HG03025 (cell line): Measurements from ENCODE around the gene CDIP1.
A peak's percentile ranks its signal among the peaks of the same experiment; 100 is the strongest.

Experiments used
- ATAC-seq: cut with Tn5 transposase; IDR thresholded peaks from one replicate; pipeline ENCODE4 v1.9.1; 2021; ENCODE audit warnings: mild to moderate bottlenecking, moderate library complexity; ENCODE audit not compliant: unreplicated experiment, low FRiP score

Gene CDIP1

DNA sequence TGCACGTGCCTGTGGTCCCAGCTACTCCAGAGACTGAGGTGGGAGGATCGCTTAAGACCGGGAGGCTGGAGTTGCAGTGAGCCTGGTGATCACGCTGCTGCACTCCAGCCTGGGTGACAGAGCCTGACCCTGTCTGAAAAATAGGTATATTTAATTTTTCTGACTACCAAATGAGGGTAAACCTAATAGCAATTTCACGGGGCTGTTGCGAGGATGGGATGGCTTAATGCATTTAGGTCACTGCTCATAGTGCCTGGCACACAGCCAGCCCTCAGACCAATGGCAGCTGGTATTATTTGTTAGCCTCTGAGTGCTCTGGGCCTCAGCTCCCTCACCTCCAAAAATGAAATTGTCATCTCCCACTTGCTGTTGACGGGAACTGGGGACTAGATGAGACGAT, 5.9 kb upstream of the CDIP1 start:
- ATAC-seq, result no peak

DNA sequence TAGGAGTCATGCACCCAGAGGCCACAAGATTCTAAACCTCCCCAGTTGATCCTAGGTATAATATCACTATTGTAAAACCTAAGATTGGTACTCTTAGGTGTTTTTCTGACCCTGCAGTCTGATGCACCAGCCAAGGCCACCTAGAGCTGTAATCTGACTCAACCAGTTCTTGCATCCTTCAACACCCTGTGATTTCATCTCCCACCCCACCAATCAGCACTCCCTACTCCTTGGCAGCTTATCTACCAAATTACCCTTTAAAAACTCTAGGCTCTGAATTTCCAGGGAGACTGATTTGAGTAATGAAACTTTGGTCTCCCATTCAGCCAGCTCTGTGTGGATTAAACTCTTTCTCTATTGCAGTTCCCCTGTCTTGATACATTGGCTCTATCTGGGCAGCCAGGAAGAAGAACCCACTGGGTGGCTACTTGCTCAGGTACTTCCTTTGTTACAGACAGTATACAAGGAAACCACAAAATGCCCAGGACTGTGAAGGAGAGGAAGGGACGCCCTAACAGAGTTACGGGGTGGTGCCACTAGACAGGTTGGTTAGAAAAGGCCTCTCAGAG, 1.2 kb upstream of the CDIP1 start:
- no peak for ATAC-seq

DNA sequence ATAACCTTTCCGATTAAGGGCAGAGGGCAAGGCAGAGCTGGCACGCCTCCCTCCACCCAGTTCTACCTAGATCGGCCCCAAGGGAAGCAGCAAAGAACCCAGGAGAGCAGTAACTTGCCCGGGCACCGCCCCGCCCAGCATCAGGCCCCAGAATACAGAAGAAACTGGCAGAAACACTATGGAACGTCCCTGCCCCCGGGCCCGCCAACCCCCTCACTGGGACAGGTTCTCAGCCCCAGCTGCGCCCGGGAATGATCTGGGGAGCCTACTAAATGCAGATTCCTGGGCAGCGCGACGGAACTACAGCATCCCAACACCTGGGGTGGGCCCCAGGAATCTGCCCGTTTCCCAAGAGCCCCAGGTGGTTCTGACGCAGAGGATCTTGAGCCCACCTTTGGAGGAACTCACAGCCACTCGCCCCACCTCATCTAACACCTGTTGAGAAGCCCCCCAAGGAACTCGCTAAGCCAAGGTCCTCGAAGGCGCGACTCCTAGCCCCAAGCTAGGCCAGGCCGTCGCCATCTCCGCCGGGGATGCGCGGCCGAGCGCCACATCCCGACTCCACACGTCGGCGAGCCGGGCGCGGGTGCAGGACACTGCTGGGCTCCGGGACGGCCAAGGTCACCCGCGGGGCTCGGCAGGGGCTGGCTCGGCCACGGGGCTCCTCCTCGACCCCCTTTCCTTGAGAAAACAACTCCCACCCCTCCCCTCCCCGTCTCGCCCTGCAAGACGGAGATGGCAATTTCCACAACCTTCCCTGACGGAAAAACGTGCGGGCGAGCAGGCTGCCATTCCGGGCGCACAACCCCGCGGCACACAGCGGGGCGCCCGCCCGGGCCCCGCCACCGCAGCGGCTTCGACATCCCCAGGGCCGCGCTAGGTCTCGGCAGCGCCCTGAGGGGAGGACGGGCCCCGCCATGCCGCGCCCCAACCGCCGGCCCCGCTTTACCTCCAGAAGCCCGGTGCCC, 913 bp downstream of the CDIP1 start:
- ATAC-seq, result peak; percentile 9

DNA sequence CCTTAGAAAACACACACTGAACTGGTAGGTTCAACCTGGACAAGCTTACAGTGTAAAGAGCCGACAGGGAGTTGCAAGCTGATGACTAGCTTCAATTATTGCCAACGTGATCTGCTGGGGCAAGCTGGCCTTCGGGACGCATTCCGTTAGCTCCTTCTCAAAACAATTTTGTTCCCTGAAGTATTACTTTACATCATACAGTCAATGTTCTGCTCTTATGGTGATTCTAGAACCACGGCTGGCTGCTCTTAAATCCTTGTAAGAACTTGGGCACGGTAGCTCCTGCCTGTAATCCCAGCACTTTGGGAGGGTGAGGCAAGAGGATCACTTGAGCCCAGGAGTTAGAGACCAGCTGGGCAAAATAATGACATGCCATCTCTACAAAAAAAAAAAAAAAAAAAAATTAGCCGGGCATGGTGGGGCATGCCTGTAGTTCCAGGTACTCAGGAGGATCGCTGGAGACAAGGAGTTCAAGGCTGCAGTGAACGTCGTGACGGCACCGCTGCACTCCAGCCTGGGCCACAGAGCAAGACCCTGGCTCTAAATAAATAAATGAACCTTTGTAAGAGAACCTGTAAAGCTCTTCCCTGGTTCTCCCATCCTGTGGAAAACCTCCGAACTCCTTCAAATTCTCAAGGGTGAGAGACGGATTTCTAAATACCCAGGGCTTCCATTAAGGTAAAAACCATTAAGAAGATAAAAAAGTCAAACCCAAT, 2.0 kb downstream of the CDIP1 start:
- no peak for ATAC-seq

DNA sequence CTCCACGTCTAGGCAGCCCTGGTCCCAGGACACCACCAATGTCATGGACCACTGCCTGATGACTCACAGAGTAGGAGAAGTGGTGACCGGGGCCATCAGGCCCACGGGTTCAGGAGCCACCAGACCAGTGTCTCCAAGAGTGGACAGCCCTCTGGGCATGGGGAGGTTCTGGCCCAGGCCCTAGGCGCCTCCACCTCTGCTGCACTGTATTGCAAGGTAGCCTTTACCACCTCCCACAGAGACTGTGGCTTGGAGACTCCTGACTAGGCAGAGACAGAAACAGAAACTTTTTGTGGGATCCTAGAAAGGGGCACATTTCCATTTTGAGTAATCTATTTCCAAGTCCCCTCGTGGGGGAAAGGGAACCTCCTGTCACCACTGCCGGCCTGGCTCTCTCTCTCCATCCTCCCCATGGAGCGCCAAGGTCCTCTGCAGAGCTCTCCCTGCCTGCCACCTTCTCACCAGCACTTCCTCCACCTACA, 2.9 kb downstream of the CDIP1 start:
- no peak for ATAC-seq

DNA sequence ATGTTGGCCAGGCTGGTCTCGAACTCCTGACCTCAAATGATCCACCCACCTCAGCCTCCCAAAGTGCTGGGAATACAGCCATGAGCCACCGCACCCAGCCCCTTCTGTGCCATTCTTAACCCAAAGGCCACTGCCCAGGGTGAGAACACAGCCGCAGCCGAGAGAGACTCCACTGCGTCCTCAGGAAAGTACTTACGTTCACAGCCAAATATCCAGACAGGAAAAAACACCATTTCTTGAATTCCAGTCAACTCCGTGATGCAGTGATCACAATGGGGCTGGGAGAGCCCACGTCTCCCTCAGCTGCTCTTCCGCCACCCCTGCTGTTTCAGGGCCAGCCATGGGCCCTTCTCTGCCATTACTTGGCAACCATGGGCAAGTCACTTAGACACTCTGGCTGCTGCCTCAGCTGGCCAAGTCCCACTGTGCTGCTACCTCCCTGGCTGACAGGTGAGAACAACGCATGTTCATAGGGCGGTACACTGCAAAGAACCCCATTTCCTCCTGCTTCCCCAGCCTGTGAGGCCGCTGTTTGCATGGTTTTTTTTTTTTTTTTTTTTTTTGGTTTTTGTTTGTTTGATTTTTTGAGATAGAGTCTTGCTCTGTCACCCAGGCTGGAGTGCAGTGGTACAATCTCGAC, 4.3 kb downstream of the CDIP1 start:
- no peak for ATAC-seq

DNA sequence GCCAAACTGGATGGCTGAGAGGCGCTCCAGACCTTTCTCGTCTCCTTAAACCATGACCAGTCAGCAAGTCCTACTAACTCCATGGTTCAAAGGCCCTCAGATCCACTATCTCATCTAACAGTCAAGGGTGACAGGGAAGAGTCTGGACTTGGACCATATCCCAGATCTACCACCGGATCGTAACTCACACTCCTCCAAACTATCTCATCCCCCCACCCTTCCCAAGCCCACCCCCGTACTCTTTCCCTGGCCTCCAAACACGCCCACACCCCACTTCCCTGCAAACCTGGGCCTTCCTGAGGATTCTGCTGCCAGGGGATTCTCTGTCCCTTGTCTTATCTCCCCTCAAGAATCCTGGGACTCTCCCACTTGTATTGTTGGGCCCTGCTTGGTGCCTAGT, 5.1 kb downstream of the CDIP1 start:
- ATAC-seq, result no peak

DNA sequence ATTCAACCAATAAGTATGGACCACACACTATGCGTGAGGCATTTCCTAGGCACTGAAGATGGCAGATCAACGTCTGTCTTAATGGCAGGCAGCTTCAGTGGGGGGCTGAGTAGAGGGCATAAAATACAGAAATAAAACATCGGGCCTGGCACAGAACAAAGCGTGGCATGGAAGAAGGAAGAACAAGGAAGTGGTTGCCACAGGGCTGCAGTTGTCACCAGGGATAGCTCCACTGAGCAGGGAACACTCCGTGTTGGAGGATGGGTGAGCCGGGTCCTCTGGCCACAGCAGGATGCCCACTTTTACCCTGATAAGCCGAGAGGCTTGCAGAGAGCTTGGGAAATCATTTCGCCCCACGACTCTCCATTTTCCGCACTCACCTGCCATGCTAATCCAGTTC, 6.3 kb downstream of the CDIP1 start:
- ATAC-seq, result no peak

DNA sequence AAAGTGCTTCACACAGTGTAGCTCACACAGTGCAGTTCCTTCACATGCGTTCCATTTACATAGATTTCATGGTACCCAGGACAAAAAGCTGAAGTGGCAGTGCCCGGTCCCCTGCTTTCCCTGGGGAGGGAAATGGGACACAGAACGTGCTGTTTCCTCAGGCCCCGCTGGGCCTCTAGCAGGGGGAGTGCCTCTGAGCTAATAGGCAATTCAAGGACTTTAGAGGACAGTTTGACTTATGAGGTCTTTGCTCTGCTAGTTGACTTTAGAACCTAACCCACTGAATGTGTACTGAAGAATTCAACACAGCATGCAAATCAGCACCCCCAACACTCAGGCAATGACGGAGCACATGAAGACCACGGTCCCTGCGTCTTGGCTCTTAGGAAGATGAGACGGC, 6.8 kb downstream of the CDIP1 start:
- no peak for ATAC-seq

DNA sequence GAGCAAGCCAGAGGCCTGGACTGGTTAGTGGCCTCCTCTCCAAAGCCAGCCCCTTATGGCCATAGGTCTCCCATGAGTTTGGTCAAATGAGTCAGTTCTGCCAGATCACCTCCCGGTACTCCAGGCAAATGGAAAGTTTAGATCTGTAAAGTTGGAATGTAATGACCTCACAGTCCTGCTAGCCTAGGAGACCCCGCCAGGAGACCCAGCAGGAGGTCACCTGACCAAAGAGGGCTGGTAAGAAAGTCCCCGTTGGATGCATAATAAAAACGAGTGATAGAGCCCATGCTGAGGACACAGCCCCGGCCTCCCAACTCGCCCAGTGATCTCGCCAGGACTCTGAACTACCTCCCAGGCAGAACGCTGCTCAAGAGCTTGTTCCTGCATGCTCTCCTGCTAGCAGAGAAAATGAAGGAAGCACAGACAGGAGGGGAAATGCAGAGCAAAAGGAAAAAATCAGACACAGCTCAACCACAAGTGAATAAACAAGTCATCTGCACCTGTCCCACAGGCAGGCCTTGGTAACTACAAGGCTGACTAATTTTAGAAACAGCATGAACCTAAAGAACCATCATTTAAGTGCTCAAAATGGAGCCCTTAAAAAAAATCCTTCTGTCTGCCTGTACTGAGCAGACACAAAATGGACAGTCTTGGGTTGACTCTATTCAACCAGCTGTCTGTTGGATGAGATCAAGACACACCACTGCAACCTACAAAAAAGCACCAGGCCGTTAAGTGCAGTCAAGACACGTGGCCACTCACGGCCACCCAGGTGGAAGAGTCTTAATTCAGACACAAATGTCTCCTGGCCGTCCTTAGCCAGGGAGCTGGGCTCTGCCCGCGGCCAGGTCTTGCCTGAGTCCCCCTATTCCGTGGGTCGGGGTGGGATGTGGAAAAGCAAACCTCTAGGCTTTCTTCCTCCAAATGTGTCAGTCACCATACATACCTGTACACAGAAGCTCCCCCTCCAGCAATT, 9.2 kb downstream of the CDIP1 start:
- ATAC-seq, result no peak

DNA sequence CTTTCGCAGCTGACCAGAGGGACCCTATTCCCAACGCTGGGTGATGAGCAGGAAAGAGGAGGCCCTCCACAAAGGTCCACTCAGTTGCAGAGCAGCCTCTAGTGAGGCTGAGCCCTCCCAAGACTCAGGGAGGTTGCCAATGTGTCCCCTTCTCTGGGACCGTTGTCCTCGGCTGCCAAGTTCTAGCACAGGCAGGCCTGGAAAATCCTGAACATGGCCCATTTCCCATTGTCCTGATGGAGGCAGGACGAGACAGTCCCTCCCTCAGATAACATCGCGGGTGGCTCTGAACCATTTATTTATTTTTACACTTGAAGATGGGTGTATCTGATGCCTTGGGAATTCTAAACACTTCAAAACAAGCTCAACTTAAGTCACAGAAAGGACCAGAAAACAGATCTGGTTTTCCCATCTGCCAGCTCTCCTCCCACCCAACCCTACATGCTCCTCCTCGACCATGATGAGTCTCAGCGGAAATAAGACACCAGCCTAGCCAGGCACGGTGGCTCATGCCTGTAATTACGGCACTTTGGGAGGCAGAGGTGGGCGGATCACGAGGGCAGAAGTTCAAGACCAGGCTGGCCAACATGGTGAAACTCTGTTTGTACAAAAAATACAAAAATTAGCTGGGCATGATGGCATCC, 12.8 kb downstream of the CDIP1 start:
- ATAC-seq, result no peak

DNA sequence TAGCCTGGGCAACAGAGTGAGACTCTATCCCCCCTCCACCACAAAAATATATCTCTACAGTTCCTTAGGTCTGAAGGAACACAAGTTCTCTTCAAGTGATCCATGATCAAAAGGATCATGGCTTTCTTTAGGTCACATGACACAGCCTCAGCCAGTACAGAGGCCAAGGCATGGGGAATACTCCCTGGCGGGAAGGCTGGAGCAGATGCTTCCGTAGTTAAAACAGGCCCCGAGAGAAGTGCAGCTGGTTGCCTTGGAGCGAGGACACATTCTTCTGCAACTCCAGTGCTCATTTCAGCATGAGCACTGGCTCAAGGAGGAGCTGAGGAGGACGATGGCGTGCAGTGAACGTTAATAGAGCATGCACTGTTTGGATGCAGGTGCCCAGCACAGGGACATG, 13.5 kb downstream of the CDIP1 start:
- no peak for ATAC-seq

DNA sequence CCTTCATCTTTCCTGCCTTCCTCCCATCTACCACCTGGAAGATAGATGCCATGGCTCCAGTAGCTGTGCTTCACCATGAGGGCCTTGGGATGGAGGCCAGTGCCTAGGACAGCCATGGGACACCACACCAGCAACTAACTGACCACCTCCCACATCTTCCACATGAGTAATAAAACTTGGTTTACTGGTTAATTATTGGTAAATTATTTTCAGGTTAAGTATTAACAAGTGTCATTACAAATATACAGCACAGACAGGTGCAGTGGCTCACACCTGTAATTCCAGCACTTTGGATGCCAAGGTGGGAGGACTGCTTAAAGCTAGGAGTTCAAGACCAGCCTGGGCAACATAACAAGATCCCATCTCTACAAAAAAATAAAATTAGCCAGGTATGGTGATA, 14.0 kb downstream of the CDIP1 start:
- no peak for ATAC-seq

DNA sequence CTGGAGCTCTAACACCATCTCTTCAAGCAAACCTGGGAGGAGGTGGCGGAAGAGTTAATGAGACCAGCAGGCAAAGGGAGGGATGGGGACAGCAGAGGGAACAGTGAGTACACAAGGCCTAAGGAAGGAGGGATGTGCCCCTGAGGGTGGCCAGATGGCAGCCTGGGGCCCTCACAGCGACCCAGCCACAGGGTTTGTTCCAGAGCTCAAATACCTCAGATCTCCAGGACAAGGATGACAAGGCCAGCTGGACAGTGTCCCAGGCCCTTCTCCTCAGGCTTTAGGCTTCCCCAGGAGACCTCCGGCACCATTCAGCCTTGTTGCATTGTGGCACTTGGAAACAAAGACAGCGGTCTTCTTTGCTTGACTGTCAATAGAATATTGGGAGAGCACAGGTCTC, 14.9 kb downstream of the CDIP1 start:
- no peak for ATAC-seq

DNA sequence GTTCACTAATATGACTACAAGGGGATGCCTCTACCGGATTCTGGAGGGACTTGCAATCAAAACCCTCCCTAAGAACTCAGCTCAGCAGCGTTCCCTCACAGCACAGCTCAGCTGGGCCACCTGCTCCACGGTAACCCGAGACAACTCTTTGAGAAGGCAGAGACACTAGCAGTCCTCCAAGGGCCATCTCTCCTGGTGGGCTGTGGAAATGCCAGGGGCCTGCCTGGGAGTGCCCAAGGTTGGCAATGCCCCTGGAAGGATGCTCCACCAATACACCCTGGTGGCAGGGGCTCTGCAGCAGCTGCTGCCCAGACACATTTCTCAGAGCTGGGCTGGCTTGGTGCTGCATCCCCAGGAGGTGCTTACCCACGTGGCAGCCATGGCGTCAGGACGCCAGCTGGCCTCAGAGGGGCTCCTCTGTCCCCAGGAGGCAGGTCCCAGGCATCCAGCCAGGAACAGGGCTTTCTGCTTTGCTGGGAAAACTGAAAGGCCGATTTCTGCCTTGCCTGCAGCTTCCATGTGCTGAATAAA, 16.5 kb downstream of the CDIP1 start:
- ATAC-seq, result no peak

DNA sequence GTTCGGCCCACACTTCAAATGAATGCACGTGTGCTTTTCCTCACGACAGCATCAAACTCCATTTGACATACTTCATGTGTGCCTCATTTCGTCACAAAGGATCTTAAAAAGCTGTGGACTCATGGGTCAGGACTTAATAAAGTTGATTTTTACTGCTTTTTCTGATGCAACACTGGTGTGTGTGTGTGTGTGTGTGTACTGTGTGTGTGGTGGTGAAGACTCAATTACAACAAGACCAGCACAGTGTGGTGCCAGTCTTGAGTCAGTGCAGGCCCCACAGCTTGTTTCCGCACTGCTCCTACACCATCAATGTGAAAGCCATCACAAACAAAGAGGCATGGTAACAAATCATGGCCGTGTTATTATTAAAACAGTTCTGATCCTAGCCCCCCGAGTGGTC, 17.7 kb downstream of the CDIP1 start:
- no peak for ATAC-seq

DNA sequence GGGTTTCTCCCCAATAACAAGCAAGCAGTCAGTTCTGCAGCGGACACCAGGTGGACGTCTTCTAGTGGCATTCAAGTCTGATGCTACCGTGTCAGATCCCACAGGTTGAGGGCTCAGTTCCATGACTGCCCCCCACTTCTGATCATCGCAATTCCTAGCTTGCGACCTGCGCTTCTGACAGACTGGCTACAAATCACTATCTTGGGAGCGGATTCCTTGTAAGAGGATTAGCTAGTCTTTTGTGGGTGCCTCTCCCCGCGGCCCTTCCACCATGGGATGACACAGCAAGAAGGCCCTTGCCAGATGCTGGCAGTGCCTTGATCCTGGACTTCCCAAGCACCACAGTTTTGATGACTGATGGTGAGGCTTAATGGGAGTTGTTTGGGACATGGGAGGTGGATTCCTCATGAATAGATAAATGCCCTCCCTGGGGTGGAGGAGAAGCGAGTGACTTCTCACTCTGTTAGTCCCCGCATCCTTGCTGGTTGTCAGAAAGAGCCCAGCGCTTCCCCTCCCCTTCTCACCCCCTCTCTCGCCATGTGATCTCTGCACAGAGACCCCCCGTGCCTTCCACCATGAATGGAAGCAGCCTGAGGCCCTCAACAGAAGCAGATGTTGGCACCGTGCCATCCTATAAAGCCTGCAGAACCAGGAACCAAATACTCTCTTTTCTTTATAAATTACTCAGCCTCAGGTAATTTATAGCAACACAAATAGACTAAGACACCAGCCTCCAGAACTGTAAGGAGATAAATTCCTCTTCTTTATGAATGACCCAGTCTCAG, 19.1 kb downstream of the CDIP1 start:
- no peak for ATAC-seq
